Right lobe of liver (tissue), 6 donors: ENCODE data around the gene ETF1. TPM values are rescaled to one million over a fixed set of nuclear protein-coding genes. Genes with fewer than 3 reads are reported as not detected.

Experiments
- ATAC-seq, 4 donors: fragments of 200-7000 bp; cut with Tn5 transposase; one replicate each; pipeline ENCODE4 v1.9.1; 2020; ENCODE audit warnings: mild to moderate bottlenecking in 4 of 4, moderate library complexity in 4 of 4
- DNase-seq, 3 donors: peaks; one replicate each; pipeline ENCODE4 v3.0.0-alpha.2; 2020
- H3K27ac ChIP-seq, 3 donors: fragments of 200-600 bp; one replicate each; pipeline ENCODE4 v1.8.0; 2022
- H3K27me3 ChIP-seq, 2 donors: fragments of 200-600 bp; one replicate each; pipeline ENCODE4 v1.8.0; 2022
- H3K36me3 ChIP-seq, 4 donors: fragments of 200-600 bp; sonication (generic) in 1 of 4; one replicate each; pipeline versions ENCODE4 v1.5.1 to v1.8.0; 2017 to 2022; ENCODE audit warnings: control low read depth in 1 of 4
- H3K4me1 ChIP-seq, 4 donors: fragments of 200-600 bp; sonication (generic) in 1 of 4; one replicate each; pipeline versions ENCODE4 v1.5.1 to v1.8.0; 2017 to 2022; ENCODE audit warnings: control low read depth in 1 of 4
- H3K4me3 ChIP-seq, 3 donors: fragments of 200-600 bp; one replicate each; pipeline ENCODE4 v1.8.0; 2022
- H3K9me3 ChIP-seq, 4 donors: fragments of 200-600 bp; sonication (generic) in 1 of 4; one replicate each; pipeline versions ENCODE4 v1.5.1 to v1.8.0; 2017 to 2022; ENCODE audit warnings: control low read depth in 1 of 4
- POLR2A ChIP-seq: fragments of 450-650 bp; IDR thresholded peaks from one replicate; pipeline ENCODE4 v1.6.1; 2017; ENCODE audit warnings: antibody characterized with exemption, mild to moderate bottlenecking
- WGBS: methylation state at CpG from one replicate; pipeline ENCODE4 v1.1.6; 2018; ENCODE audit warnings: low coverage, low lambda C conversion rate; ENCODE audit not compliant: insufficient coverage; ENCODE audit errors: missing lambda C conversion rate; 5-methylcytosine and 5-hydroxymethylcytosine counted together
- intact Hi-C, 2 donors: fragments of 100-400 bp; cut with DNase I; formaldehyde crosslinking; loops; one replicate each; pipeline versions ENCODE4 v1.11.2 to v1.14.1; 2022
- total RNA-seq, 6 experiments: library from RNA; depleted of rRNA in 2 of 6; stranded (reverse); fragments of >200 nt in 2 of 6; fragmentation: NEBNext Ultra II Directional in 3 of 6; extraction: Animal tissue kit (Norgen Biotek cat#: 25700) in 3 of 6; gene quantifications; one replicate each; pipeline versions ENCODE4 v1.1.0 to v1.2.4, GENCODE V29; 2016 to 2023
- TF ChIP-seq, protein P1 (sequence below), 4 donors: fragments of 200-600 bp in 3 of 4; fragments of 450-650 bp in 1 of 4; IDR thresholded peaks; one replicate each; pipeline versions ENCODE4 v1.5.1 to v1.8.0; 2016 to 2022; ENCODE audit warnings: antibody characterized with exemption in 4 of 4, mild to moderate bottlenecking in 2 of 4
- donor health status: DM: no; HTN: yes; CAD: no.
- donor health status: DM: no; HTN: no; CAD: no.
- donor health status: DM: no; HTN: no; CAD: no.
- donor health status: DM: no; HTN: yes; CAD: no.
- donor health status: DM: no; HTN: yes; CAD: no.

ETF1 gene
- total RNA-seq, 6 experiments from 2014 or later: 29.5 to 52.1 (median 39.4) TPM

DNA sequence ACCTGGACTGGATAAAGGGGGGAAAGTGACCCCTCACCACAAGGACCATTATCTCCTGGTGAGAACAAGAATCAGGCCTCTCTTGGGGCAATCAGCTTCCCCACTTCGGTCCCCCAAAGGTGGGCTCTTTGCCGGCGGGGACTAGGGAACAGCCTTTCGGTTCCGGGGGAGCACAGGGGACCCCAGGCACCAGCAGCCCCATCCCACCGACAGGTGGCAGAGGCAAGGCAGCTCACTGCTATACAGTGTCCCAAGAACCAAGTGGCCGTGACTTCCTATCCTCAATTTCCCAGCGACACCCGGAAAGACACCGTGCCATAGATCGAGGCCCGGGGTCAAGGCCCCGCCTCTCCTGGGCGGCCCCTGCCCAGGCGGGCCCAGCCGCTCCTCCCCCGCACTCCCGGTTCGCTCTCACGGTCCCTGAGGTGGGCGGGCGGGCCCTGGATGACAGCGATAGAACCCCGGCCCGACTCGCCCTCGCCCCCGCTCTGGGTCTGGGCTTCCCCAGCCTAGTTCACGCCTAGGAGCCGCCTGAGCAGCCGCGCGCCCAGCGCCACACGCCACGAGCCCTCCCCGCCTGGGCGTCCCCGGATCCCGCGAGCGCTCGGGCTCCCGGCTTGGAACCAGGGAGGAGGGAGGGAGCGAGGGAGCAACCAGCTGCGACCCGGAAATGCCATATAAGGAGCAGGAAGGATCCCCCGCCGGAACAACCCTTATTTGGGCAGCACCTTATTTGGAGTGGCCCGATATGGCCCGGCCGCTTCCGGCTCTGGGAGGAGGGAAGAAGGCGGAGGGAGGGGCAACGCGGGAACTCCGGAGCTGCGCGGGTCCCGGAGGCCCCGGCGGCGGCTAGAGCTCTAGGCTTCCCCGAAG, 78.4 kb downstream of the ETF1 start:
- Histone ChIP-seq H3K4me1 (peaks cover 0 to 11% (median 5%) of the 10 kb centered on the region in 4 donors), H3K9me3 (no peaks in the 10 kb centered on the region), H3K36me3 (no peaks in the 10 kb centered on the region), H3K4me3 (peak overlapping the region; percentile 65 to 91 (median 67)), H3K27ac (peak overlapping the region; percentile 93 to 97 (median 97)), H3K27me3 (no peaks in the 10 kb centered on the region)
- ATAC-seq (peak; percentile 76 to 86 (median 78)), DNase-seq (peak; percentile 96 to 98 (median 98))
- intact Hi-C loops: loop anchor here in 1 of 2 donors (5.0 kb wide), 1 partner anchor 38 kb away; no protein-coding TSS in a partner anchor
- WGBS: under 1% methylated on average over 30 of the region's 64 CpGs
- TF ChIP-seq, protein P1, sequence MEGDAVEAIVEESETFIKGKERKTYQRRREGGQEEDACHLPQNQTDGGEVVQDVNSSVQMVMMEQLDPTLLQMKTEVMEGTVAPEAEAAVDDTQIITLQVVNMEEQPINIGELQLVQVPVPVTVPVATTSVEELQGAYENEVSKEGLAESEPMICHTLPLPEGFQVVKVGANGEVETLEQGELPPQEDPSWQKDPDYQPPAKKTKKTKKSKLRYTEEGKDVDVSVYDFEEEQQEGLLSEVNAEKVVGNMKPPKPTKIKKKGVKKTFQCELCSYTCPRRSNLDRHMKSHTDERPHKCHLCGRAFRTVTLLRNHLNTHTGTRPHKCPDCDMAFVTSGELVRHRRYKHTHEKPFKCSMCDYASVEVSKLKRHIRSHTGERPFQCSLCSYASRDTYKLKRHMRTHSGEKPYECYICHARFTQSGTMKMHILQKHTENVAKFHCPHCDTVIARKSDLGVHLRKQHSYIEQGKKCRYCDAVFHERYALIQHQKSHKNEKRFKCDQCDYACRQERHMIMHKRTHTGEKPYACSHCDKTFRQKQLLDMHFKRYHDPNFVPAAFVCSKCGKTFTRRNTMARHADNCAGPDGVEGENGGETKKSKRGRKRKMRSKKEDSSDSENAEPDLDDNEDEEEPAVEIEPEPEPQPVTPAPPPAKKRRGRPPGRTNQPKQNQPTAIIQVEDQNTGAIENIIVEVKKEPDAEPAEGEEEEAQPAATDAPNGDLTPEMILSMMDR (IDR thresholded peaks at IDR 0.05): peak in 3 of 4 donors; percentile 36 to 45 (median 38)
- TF ChIP-seq POLR2A: peak; percentile 60

- DNase-seq (peak; percentile 97), ATAC-seq (peak; percentile 68 to 76 (median 71))
- Histone ChIP-seq H3K4me3 (peak overlapping the region; percentile 65 to 91 (median 67)), H3K4me1 (peaks cover 0 to 11% (median 5%) of the 10 kb centered on the region in 4 donors), H3K27me3 (no peaks in the 10 kb centered on the region), H3K27ac (peak overlapping the region; percentile 93 to 97 (median 97)), H3K9me3 (no peaks in the 10 kb centered on the region), H3K36me3 (no peaks in the 10 kb centered on the region)
- TF ChIP-seq, protein P1 (IDR thresholded peaks at IDR 0.05): peak; percentile 92 to 97 (median 94)
- TF ChIP-seq POLR2A: peak; percentile 84
- intact Hi-C loops: no loop called here
- WGBS: 2% methylated on average over 13 of the region's 34 CpGs
These were observed 79.0 kb downstream of the ETF1 start for GRCh38 chr5:138464008-138464387.

DNA sequence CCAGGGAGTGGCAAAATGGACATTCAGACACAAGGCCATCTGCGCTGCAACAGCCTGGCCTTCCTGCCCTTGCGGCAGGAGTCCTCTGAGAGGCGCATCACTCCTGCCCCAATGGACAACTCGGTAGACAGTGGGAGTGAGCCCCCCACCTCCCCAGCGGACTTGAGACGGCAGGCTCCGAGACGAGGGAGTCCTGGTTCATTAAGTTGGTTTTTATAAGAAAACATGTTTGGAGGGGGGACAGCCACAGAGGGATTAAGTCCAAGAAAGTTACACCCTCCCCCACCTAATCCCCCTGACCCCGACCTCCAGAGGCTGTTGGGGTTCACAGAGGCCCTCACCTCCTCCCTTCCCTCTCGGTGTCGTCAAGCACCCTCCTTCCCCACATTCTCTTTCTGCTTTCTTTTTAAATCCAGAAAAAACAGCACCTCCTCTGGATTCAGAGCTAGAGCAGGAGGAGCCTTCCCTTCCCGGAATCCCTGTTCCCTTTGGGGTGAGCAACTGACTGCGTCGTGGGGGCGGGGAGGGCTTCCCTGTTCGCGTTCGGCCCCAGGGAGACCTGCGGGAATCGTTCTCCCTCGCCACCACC, 79.5 kb downstream of the ETF1 start:
- DNase-seq: no peak
- intact Hi-C loops: no loop called here
- 7% methylated on average over 13 of the region's 21 CpGs for WGBS
- ATAC-seq: peak in 2 of 4 donors; percentile 0 to 2
- Histone ChIP-seq H3K4me3 (peak overlapping the region; percentile 65 to 91 (median 67)), H3K36me3 (no peaks in the 10 kb centered on the region), H3K9me3 (no peaks in the 10 kb centered on the region), H3K27me3 (no peaks in the 10 kb centered on the region), H3K27ac (peak overlapping the region; percentile 93 to 97 (median 97)), H3K4me1 (peaks cover 0 to 11% (median 5%) of the 10 kb centered on the region in 4 donors)
- no peak for TF ChIP-seq POLR2A
- TF ChIP-seq, protein P1 (IDR thresholded peaks at IDR 0.05): no peak

- H3K27me3 ChIP-seq: no peaks in the 10 kb centered on the region
- no peak for TF ChIP-seq POLR2A
- TF ChIP-seq, protein P1 (IDR thresholded peaks at IDR 0.05): no peak
- no peak overlapping the region for H3K4me3 ChIP-seq
- H3K4me1 ChIP-seq: peaks cover 0 to 5% (median under 1%) of the 10 kb centered on the region in 4 donors
- H3K27ac ChIP-seq: no peak overlapping the region
- H3K36me3 ChIP-seq: no peaks in the 10 kb centered on the region
- H3K9me3 ChIP-seq: no peaks in the 10 kb centered on the region
- intact Hi-C loops: no loop called here
- ATAC-seq (no peak), DNase-seq (no peak)
- WGBS: 65% methylated on average over 4 of the region's 11 CpGs
These were observed 81.5 kb downstream of the ETF1 start for GRCh38 chr5:138461343-138462125.
